HG02938 (cell line): ENCODE measurements around the gene LIMS1.
A peak's percentile ranks its signal among the peaks of the same experiment; 100 is the strongest.
"Not testable (repeated sequence)": the region's sequence is repeated elsewhere in the genome, so short reads cannot be mapped to it uniquely, and the experiment has no call there.

Experiments
- ATAC-seq: cut with Tn5 transposase; IDR thresholded peaks from one replicate; pipeline ENCODE4 v1.9.1; 2021; ENCODE audit warnings: mild to moderate bottlenecking, moderate library complexity; ENCODE audit not compliant: unreplicated experiment

LIMS1 gene

DNA sequence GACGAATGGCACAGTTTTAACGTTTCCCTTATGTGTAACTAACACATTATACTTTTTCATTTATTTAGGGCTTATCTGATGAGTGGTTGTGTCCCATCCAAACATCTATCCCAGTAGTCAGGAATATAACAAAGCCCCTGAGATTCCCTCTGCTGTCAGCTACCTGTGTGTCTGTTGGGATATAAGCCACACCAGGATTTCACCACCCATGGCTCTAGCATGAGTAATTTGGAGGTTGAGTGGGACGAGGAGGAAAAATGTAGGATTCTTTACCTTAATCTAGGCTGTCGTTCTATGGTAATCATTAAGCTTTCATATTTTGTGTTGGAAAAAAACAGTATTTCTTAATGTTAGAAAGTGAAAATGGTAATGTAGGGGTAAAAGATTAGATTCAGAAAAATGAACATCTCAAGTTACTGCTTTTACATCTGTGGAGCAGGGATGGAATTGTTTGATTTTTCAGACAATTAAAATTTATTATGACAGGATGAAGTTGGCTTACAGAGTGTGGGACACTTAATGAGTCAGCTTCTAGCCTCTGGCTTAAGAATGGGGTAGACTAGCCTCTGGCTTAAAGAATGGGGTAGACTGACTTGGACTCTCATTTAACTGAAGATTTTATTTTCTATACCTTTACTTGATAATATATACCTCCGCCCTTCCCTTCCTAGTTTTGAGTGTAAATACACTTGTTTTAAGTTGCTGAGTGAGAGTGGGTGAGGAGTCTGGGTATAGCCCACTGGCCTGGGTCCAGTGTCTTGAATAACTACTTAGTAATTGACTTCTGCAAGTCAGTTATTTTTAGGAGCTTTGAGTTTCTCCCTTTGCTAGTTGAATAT lies 96.5 kb downstream of the LIMS1 start:
- no peak for ATAC-seq

- ATAC-seq: no peak
These were observed 98.3 kb downstream of the LIMS1 start for GRCh38 chr2:108632332-108633160.

DNA sequence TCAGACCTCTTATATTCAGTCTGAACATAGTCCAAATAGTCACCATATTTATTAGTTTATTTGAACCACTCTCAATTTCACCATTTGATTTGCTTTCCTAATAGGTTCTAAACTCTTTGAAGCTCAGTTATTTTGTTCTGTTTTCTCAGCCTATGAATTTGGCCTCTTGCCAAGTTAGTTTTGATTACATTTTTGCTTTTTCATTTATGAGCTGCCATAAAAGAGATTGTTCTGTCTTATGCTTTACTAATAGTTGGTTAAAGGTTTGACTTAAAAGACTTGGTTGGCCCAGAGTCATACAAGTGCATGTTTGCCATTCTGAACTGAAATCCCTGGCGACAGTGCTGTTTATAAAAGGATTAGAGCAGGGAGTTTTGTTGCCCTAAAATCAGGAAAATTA lies 99.1 kb downstream of the LIMS1 start:
- no peak for ATAC-seq

- no peak for ATAC-seq
These were observed 99.7 kb downstream of the LIMS1 start for GRCh38 chr2:108634011-108634410.

DNA sequence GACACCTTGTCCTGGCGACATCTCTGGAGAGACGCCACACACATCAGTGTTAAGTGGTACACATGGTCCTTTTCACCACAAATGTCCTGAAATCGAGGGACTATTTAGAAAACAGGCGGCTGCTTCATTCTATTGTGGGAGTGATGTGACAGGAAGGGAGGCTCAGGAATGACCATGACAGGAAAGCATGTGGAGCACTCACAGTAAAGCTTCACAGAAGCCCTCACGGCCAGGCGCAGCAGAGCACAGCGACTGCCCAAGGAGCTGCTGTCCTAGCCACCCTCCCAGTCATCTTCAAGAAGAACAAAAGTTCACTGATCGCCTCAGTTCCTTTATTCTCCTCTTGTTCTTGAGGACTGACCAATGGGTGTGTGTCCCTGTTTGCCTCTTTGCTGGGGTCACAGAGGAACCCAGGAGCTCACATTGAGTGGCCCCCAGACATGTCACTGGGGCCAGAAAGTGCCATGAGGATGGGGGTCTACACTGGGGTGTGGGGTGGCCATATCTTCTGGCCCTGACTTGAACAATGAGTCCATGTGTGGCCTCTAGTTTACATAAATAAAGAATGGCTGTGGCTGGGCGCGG lies 100.4 kb downstream of the LIMS1 start:
- no peak for ATAC-seq

DNA sequence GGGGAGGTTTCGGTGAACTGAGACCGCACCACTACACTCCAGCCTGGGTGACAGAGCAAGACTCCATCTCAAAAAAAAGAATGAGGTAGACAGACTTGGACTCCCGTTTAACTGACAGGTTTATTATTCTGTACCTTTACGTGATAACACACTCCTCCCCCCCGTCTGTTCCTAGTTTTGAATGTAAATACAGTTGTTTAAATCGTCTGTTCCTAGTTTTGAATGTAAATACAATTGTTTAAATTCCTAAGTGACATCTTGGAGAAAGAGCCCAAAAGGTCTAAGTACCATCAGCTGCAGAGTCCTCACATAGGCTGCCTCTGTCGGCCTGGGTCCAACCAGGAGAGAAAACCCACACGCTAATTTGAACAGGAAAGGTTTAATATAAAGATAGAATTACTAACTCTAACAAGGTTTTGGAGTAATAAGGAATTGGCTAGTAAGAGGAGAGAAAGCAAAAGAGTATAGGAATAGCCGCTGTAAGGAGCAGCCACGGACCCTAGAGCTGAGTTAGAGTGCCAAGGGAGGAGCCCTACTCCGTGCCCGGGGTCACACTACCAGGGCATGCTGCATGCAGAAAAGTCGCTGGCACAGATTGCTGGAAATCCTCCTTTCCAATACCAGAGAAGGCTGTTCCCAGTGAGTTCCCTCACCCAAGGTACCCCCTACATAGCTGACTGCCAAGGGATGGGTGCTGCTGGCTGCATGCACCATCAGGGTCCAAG lies 101.5 kb downstream of the LIMS1 start:
- ATAC-seq: peak; percentile 5

DNA sequence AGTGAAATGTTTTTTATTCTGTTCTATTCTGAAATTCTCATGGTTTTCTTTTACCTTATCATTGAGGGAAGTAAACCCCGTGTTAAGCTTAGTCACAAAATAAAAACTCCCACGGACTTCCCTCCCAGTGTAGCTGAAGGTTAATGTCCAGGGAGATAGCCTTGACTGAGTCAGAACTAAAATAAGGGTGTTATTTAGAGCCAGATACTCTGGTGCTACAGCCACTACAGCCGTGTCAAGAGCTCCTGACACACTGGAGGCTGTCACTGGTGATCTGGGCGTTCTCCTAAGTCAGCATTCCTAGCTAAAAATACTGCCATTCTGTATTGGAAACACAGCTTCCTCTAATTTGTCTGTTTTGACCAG lies 103.0 kb downstream of the LIMS1 start:
- no peak for ATAC-seq

- ATAC-seq: no peak
These were observed 106.5 kb downstream of the LIMS1 start for GRCh38 chr2:108640731-108641130.

DNA sequence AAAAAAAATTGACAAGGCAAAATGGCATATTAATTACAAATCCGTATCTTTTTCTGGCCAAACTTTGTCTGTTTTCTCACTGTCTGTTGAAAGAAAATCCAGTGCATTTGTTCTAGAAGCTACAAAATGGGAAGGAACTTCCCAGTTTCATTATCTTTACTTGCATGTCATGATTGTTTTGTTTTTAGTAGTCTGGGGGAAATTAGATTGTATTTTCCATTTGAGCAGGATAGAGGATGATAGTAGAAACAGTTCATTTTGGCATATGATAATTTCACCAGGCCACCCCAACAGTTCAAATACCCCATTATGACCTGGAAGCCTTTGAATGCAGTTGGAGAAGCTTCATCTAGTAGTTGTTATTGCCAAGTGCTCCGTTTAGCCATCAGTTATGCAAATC lies 107.5 kb downstream of the LIMS1 start:
- no peak for ATAC-seq

DNA sequence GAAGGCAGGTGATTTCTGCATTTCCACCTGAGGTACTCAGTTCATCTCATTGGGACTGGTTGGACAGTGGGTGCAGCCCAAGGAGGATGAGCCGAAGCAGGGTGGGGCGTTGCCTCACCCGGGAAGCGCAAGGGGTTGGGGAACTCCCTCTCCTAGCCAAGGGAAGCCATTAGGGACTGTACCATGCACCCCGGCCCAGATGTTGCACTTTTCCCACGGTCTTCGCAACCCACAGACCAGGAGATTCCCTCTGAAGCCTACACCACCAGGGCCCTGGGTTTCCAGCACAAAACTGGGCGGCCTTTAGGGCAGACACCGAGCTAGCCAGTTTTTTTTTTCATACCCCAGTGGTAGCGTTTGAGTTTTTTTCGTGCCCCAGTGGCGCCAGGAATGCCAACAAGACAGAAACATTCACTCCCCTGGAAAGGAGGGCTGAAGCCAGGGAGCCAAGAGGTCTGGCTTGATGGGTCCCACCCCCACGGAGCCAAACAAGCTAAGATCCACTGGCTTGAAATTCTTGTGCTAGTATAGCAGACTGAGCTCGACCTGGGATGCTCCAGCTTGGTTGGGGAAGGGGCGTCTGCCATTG lies 109.1 kb downstream of the LIMS1 start:
- no peak for ATAC-seq

DNA sequence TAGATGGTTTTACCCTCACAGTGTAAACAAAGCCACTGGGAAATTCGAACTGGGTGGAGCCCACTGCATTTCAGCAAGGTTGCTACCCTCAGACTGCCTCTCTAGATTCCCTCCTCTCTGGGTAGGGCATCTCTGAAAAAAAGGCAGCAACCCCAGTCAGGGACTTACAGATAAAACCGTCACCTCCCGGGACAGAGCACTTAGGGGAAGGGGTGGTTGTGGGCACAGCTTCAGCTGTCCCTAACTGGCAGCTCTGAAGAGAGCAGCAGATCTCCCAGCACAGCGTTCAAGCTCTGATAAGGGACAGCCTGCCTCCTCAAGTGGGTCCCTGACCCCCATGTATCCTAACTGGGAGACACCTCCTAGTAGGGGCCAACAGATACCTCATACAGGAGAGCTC lies 109.6 kb downstream of the LIMS1 start:
- not testable (repeated sequence) for ATAC-seq

DNA sequence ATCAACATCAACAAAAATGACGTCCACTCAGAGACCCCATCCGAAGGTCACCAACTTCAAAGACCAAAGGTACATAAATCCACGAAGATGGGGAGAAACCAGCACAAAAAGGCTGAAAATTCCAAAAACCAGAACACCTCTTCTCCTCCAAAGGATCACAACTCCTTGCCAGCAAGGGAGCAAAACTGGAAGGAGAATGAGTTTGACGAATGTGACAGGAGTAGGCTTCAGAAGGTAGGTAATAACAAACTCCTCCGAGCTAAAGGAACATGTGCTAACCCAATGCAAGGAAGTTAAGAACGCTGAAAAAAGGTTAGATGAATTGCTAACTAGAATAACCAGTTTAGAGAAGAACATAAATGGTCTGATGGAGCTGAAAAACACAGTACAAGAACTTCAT lies 110.2 kb downstream of the LIMS1 start:
- not testable (repeated sequence) for ATAC-seq

DNA sequence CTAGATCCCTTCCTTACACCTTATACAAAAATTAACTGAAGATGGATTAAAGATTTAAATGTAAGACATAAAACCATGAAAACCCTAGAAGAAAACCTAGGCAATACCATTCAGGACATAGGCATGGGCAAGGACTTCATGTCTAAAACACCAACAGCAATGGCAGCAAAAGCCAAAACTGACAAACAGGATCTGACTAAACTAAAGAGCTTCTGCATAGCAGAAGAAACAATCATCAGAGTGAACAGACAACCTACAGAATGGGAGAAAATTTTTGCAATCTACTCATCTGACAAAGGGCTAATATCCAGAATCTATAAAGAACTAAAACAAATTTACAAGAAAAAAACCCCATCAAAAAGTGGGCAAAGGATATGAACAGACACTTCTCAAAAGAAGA lies 114.5 kb downstream of the LIMS1 start:
- not testable (repeated sequence) for ATAC-seq

- not testable (repeated sequence) for ATAC-seq
These were observed 116.2 kb downstream of the LIMS1 start for GRCh38 chr2:108650465-108650864.

DNA sequence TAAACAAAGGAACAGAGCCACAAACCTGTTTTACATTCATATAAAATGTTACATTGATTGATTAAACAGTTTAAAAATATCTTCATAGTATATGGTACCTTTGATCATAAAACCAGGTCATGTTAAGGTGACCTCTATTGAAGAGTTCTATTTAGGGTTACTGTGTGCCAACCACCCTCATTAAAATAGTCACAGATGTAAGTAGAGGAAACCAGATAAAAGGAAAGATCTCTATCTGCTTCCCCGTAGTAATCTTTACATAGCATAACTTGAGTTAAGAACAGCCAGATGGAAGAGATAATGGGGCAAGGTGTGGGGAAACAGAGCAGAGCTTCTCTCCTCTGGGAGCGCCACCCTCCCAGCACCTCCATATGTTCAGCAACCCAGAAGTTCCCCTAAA lies 117.2 kb downstream of the LIMS1 start:
- not testable (repeated sequence) for ATAC-seq

DNA sequence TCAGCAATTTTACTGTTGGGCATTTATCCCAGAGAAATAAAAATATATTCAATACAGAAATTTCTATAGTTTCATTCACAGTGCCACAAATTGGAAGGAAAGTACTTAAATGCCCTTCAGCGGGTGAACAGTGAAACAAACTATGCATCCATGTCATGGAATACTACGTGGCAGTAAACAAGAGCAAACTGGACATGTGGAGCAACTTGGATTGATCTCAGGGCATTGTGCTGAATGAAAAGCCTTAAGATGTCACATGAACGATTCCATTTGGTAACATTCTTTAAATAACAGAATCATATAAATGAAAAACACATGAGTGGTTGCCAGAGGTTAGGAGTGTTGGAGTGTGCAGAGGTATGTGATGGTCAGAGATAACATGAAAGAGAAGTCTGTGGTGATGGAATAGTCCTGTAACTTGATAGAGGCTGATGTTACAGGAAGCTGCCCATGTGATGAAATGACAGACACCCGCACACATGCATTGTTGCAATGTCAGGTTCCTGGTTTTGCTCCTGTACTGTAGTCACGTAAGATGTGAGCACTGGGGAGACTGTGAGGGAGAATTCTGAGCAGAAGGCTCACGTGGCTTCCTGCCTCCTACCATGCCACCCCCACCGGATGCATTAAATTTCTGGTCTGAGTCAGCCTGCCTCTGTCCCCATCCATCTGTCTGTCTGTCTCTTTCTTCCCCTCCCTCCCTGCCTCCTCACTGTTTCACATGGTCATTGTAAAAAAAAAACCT lies 118.1 kb downstream of the LIMS1 start:
- peak; percentile 96 for ATAC-seq

DNA sequence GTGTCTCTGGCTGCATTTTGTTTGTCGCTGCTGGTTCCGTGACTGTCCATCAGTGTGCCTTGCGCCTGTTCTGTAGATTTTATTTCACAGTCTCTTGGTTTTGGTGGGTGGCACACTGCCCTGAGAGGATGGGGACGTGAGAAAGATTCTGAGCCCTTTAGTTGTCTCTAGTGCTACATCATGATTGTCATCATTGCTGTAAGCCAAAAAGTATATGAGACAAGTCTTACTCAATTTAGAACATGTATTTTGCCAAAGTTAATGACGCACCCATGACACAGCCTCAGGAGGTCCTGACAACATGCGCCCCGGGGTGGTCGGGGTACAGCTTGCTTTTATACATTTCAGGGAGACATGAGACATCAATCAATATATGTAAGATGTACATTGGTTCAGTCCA lies 119.2 kb downstream of the LIMS1 start:
- not testable (repeated sequence) for ATAC-seq

DNA sequence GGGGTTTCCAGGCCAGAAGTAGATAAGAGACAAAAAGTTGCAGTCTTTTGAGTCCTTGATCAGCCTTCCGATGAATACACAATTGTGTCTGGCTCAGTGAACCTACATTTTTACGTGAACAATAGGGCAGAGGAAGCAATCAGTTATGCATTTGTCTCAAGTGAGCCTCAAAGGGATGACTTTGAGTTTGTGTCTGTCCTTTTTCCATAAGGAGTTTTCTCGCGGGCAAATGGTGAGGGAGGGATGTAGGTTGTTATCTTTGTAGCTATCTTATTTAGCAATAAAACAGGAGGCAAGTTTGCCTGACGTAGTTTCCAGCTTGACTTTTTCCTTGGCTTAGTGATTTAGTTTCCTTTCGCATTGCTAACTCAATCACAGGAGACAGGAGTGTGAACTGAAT lies 119.6 kb downstream of the LIMS1 start:
- ATAC-seq: not testable (repeated sequence)

GRCh38 chr2:108654521-108655125 lies 120.4 kb downstream of the LIMS1 start:
- not testable (repeated sequence) for ATAC-seq

DNA sequence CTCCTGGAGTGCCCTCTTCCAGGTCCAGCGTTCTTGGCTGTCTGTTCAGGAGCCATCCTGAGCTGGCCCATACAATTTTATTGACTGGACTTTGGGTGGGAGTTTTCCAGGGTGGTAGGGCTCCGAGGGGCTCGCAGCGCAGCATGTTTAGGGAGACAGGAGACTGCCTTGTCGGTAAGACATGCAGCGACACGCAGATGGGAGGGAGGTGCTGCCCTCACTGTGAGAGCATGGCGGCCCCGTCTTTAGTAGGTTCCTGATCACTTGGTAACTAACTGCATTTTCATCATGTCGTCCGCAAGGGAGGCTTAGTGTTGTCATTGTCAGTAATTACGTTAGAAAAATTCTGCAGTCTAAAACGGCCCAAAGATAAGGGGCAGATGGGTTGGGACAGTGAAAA lies 121.0 kb downstream of the LIMS1 start:
- ATAC-seq: not testable (repeated sequence)
